ENCODE measurements around the gene RTP5. TPM values are rescaled to one million over a fixed set of nuclear protein-coding genes. Genes with fewer than 3 reads are reported as not detected.

Gene RTP5
- total RNA-seq, 6 donors from 2014 or later: 0.14 to 2.1 (median 0.69) TPM; not detected in 1

- WGBS, 2 donors: 67 to 90% methylated on average over 18 to 21 of the region's 24 CpGs
- Histone ChIP-seq H3K4me1 (peaks cover 0 to 5% (median 0%) of the 10 kb centered on the region in 4 donors), H3K27me3 (no peaks in the 10 kb centered on the region), H3K27ac (no peak overlapping the region), H3K4me3 (no peak overlapping the region), H3K9me3 (no peaks in the 10 kb centered on the region), H3K36me3 (no peaks in the 10 kb centered on the region)
- DNase-seq (no peak), ATAC-seq (ENCODE audit: low FRiP score in 2 of 2) (no peak)
- TF ChIP-seq EP300 (IDR thresholded peaks at IDR 0.05) (no peak), POLR2A (IDR thresholded peaks at IDR 0.05) (no peak), POLR2AphosphoS5 (IDR thresholded peaks at IDR 0.05) (no peak), CTCF (IDR thresholded peaks at IDR 0.05) (no peak)
These were observed 18.4 kb downstream of the RTP5 start for GRCh38 chr2:241887806-241888522.

- Histone ChIP-seq H3K9me3 (no peaks in the 10 kb centered on the region), H3K36me3 (no peaks in the 10 kb centered on the region), H3K4me1 (no peaks in the 10 kb centered on the region), H3K27ac (no peak overlapping the region), H3K27me3 (no peaks in the 10 kb centered on the region), H3K4me3 (no peak overlapping the region)
- no peak for TF ChIP-seq POLR2AphosphoS5 (IDR thresholded peaks at IDR 0.05)
- no peak for TF ChIP-seq CTCF (IDR thresholded peaks at IDR 0.05)
- TF ChIP-seq EP300 (IDR thresholded peaks at IDR 0.05): no peak
- TF ChIP-seq POLR2A (IDR thresholded peaks at IDR 0.05): no peak
- WGBS, 2 donors: 46 to 59% methylated on average over 4 to 5 of the region's 6 CpGs
- no peak for ATAC-seq (ENCODE audit: low FRiP score in 2 of 2)
- no peak for DNase-seq
These were observed 19.1 kb downstream of the RTP5 start for GRCh38 chr2:241888641-241889040.

- H3K9me3 ChIP-seq: no peaks in the 10 kb centered on the region
- H3K4me3 ChIP-seq: no peak overlapping the region
- TF ChIP-seq CTCF (IDR thresholded peaks at IDR 0.05): no peak
- no peak for TF ChIP-seq POLR2A (IDR thresholded peaks at IDR 0.05)
- no peak for TF ChIP-seq EP300 (IDR thresholded peaks at IDR 0.05)
- no peak for TF ChIP-seq POLR2AphosphoS5 (IDR thresholded peaks at IDR 0.05)
- no peak overlapping the region for H3K27ac ChIP-seq
- WGBS, 2 donors: 79 to 85% methylated on average over 21 to 29 of the region's 29 CpGs
- peak in 1 of 2 donors; percentile 59 for DNase-seq
- H3K27me3 ChIP-seq: no peaks in the 10 kb centered on the region
- H3K4me1 ChIP-seq: no peaks in the 10 kb centered on the region
- H3K36me3 ChIP-seq: no peaks in the 10 kb centered on the region
- ATAC-seq (ENCODE audit: low FRiP score in 2 of 2): no peak
These were observed 21.2 kb downstream of the RTP5 start for GRCh38 chr2:241890524-241891235.

- WGBS, 2 donors: 90 to 92% methylated on average over 19 to 22 of the region's 27 CpGs
- peak in 1 of 2 donors; percentile 72 for DNase-seq
- H3K36me3 ChIP-seq: no peaks in the 10 kb centered on the region
- no peak overlapping the region for H3K4me3 ChIP-seq
- no peaks in the 10 kb centered on the region for H3K4me1 ChIP-seq
- H3K27me3 ChIP-seq: no peaks in the 10 kb centered on the region
- no peak for ATAC-seq (ENCODE audit: low FRiP score in 2 of 2)
- H3K9me3 ChIP-seq: no peaks in the 10 kb centered on the region
- H3K27ac ChIP-seq: no peak overlapping the region
- TF ChIP-seq CTCF (IDR thresholded peaks at IDR 0.05) (no peak), POLR2A (IDR thresholded peaks at IDR 0.05) (no peak), EP300 (IDR thresholded peaks at IDR 0.05) (no peak), POLR2AphosphoS5 (IDR thresholded peaks at IDR 0.05) (no peak)
These were observed 21.9 kb downstream of the RTP5 start for GRCh38 chr2:241891315-241891987.

Measured in upper lobe of left lung (tissue), 6 donors.